HepG2 (cell line): ENCODE results near the gene KRT40. TPM values are rescaled to one million over a fixed set of nuclear protein-coding genes. Genes with fewer than 3 reads are reported as not detected.

Experiments
- ATAC-seq: fragments of 200-7000 bp; cut with Tn5 transposase; 3 replicates; pipeline ENCODE4 v1.9.1; 2020; ENCODE audit warnings: mild to moderate bottlenecking, moderate library complexity
- BruUV-seq: library from RNA; stranded (reverse); fragments of 400-500 nt; replicated peaks from 2 replicates; lab custom pipeline; 2021; lab: Mats Ljungman, UMichigan
- CTCF ChIA-PET: fragments of 300-600 bp; formaldehyde crosslinking; extraction: SDS; loops from one replicate; lab custom pipeline; 2021; ENCODE audit warnings: low total read pairs, inconsistent platforms, low intra/inter-chr PET ratio; lab: Yijun Ruan, JAX
- POLR2A ChIA-PET: fragments of 350-600 bp; sonication (Branson Sonifier 250); formaldehyde crosslinking; loops from one replicate; lab custom pipeline; 2020; ENCODE audit warnings: antibody characterized with exemption, inconsistent platforms; lab: Yijun Ruan, JAX
- DNase-seq: peaks from one replicate; pipeline ENCODE4 v3.0.0-alpha.2; 2015; ENCODE audit warnings: low spot score
- FAIRE-seq: peaks from 3 replicates; lab custom pipeline; 2011; peaks lifted over from hg19 to GRCh38; lab: Jason Lieb, UNC
- H2AFZ ChIP-seq: one replicate; pipeline ENCODE4 v1.6.1; 2011; ENCODE audit warnings: low read length, inconsistent platforms
- H3K27ac ChIP-seq: fragments of 300-600 bp; 3 replicates; pipeline ENCODE4 v1.8.0; 2011; ENCODE audit warnings: mixed run types, mild to moderate bottlenecking, mixed read lengths, low read length, inconsistent platforms; ENCODE audit not compliant: insufficient read depth; ENCODE audit errors: extremely low read length
- H3K27me3 ChIP-seq, 2 experiments: fragments of 200-600 bp in 1 of 2; 2 replicates in 1 of 2; 3 replicates in 1 of 2; pipeline versions ENCODE4 v1.6.0 to v1.8.0; 2011; ENCODE audit warnings: low read length in 2 of 2, mild to moderate bottlenecking in 2 of 2, moderate library complexity in 2 of 2, inconsistent platforms in 1 of 2; ENCODE audit not compliant: insufficient read depth in 2 of 2, control insufficient read depth in 1 of 2
- H3K36me3 ChIP-seq, 2 experiments: fragments of 200-600 bp in 1 of 2; replicated peaks in 1 of 2; 2 replicates in 1 of 2; 3 replicates in 1 of 2; pipeline versions ENCODE4 v1.5.1 to v1.8.0; 2011; ENCODE audit warnings: low read length in 2 of 2, inconsistent platforms in 1 of 2; ENCODE audit not compliant: insufficient read depth in 2 of 2, control insufficient read depth in 1 of 2
- H3K4me1 ChIP-seq: 2 replicates; pipeline ENCODE4 v1.5.1; 2012; ENCODE audit warnings: low read length, inconsistent platforms; ENCODE audit not compliant: insufficient read depth
- H3K4me2 ChIP-seq: 2 replicates; pipeline ENCODE4 v1.6.0; 2011; ENCODE audit warnings: low read depth, low read length, inconsistent platforms
- H3K4me3 ChIP-seq, 3 experiments: fragments of 200-600 bp in 1 of 3; sonication (generic), shearing (Covaris generic) in 1 of 3; replicated peaks in 1 of 3; 2 replicates each; pipeline ENCODE4 v1.5.1; 2011 to 2016; ENCODE audit warnings: low read length in 3 of 3, inconsistent platforms in 2 of 3, low read depth in 2 of 3, mild to moderate bottlenecking in 2 of 3, control low read depth in 1 of 3, mixed read lengths in 1 of 3; ENCODE audit not compliant: insufficient read depth in 1 of 3
- H3K79me2 ChIP-seq: one replicate; pipeline ENCODE4 v1.6.1; 2011; ENCODE audit warnings: low read length, inconsistent platforms; ENCODE audit not compliant: insufficient read depth
- H3K9ac ChIP-seq: 2 replicates; pipeline ENCODE4 v1.6.0; 2011; ENCODE audit warnings: mild to moderate bottlenecking, low read depth, low read length, inconsistent platforms; ENCODE audit not compliant: insufficient read depth
- H3K9me3 ChIP-seq: 2 replicates; pipeline ENCODE4 v1.5.1; 2012; ENCODE audit warnings: mild to moderate bottlenecking, low read length
- H4K20me1 ChIP-seq: 2 replicates; pipeline ENCODE4 v1.6.0; 2011; ENCODE audit warnings: inconsistent platforms, mild to moderate bottlenecking, low read length, moderate library complexity; ENCODE audit not compliant: insufficient read depth
- HOXA7 ChIP-seq: sonication (generic); formaldehyde crosslinking; IDR thresholded peaks from 2 replicates; pipeline ENCODE4 v1.8.1; 2022; ENCODE audit warnings: mild to moderate bottlenecking, missing genetic modification reagents, moderate library complexity
- PRPF4 ChIP-seq: fragments of 200-400 bp; formaldehyde crosslinking; IDR thresholded peaks from 2 replicates; pipeline ENCODE4 v1.6.1; 2016; ENCODE audit warnings: low read length, low read depth; ENCODE audit not compliant: poor library complexity, severe bottlenecking
- RFX3 ChIP-seq: IDR thresholded peaks from 2 replicates; pipeline ENCODE4 v1.6.1; 2016; ENCODE audit warnings: missing biosample characterization, missing genetic modification reagents
- SOX13 ChIP-seq, 3 experiments: fragments of 450-650 bp in 1 of 3; sonication (generic) in 1 of 3; formaldehyde crosslinking in 1 of 3; IDR thresholded peaks in 2 of 3; conservative IDR thresholded peaks in 1 of 3; 2 replicates each; pipeline versions ENCODE4 v1.5.0 to v1.6.1; 2016 to 2020; ENCODE audit warnings: antibody characterized with exemption in 1 of 3, mild to moderate bottlenecking in 1 of 3, missing compliant biosample characterization in 1 of 3, missing genetic modification reagents in 1 of 3, moderate library complexity in 1 of 3
- SOX5 ChIP-seq: IDR thresholded peaks from 2 replicates; pipeline ENCODE4 v1.6.1; 2016; ENCODE audit warnings: borderline replicate concordance
- ZBTB7B ChIP-seq: sonication (generic); formaldehyde crosslinking; IDR thresholded peaks from 2 replicates; pipeline ENCODE4 v1.4.0; 2020; ENCODE audit warnings: missing genetic modification reagents
- ZNF629 ChIP-seq: sonication (generic); formaldehyde crosslinking; conservative IDR thresholded peaks from 2 replicates; pipeline ENCODE4 v1.5.0; 2020; ENCODE audit warnings: missing genetic modification reagents
- WGBS: methylation state at CpG from one replicate; pipeline ENCODE4 v1.1.6; 2017; ENCODE audit warnings: low lambda C conversion rate; 5-methylcytosine and 5-hydroxymethylcytosine counted together
- in situ Hi-C: cut with HindIII; loops from 2 replicates; pipeline ENCODE4 v1.10.0; 2017; ENCODE audit warnings: low pct_unique_long_range_greater_than_20kb; ENCODE audit not compliant: extremely low pct_ligation_motif_present
- intact Hi-C: fragments of 100-400 bp; cut with micrococcal nuclease; formaldehyde crosslinking; loops from one replicate; pipeline ENCODE4 v1.10.0; 2022; ENCODE audit not compliant: unreplicated experiment
- polyA plus RNA-seq, 8 experiments: library from polyadenylated mRNA; depleted of rRNA in 3 of 8; stranded (reverse) in 7 of 8; unstranded in 1 of 8; fragments of >200 nt; fragmentation: Illumina TruSeq in 4 of 8; extraction: Trizol in 4 of 8; gene quantifications; 2 replicates each; pipeline versions ENCODE4 v1.2.1 to v1.2.3, GENCODE V29; 2011 to 2016; ENCODE audit warnings: low read depth in 4 of 8, missing spikeins in 1 of 8, mixed read lengths in 1 of 8; ENCODE audit not compliant: insufficient read depth in 1 of 8
- total RNA-seq, 5 experiments: library from RNA; depleted of rRNA; stranded (reverse); fragments of >200 nt; fragmentation: Illumina TruSeq; extraction: Trizol; gene quantifications; 2 replicates each; pipeline ENCODE4 v1.2.3, GENCODE V29; 2016; ENCODE audit warnings: low read depth in 1 of 5
- TF ChIP-seq, protein P1 (sequence below): sonication (generic); formaldehyde crosslinking; IDR thresholded peaks from 2 replicates; pipeline ENCODE4 v1.4.0; 2020; ENCODE audit warnings: missing genetic modification reagents

The KRT40 gene
- total and polyA plus RNA-seq, 2 of the 13 experiments (the other 11 are each of a cell fraction or from before 2014, with no cell fraction given), result not detected

DNA sequence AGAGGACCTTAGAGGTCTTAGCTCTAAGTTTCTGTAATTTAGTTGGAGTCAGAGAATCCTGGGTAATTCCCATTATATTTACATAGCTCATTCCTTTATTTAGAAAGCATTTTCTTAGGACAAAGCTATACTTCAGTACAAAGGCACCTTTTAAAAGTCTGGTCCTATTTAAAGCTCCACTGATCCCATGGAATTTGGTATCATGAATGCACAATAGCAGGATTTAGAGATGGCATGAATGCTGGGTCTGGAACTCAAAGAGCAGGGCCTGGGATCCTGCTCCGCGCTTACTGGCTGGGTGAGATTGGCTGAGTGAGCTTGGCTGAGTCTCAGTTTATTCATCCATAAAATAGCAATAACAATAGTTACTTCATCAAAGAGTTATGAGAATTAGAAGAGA is 51.5 kb downstream of the KRT40 start:
- peaks cover 3% of the 10 kb centered on the region for H3K79me2 ChIP-seq
- ChIA-PET CTCF (no interaction called here), POLR2A (interaction anchor here (1.1 to 1.3 kb wide), 2 partner anchors 8 to 596 kb away, joined by 3 read pairs; no protein-coding TSS in a partner anchor)
- WGBS, result 80% methylated on average over 2 of the region's 2 CpGs
- no peaks in the 10 kb centered on the region; a peak in 1 of 5 replicates for H3K36me3 ChIP-seq
- no peak for TF ChIP-seq ZBTB7B (CRISPR knock-in tag)
- TF ChIP-seq, protein P1, sequence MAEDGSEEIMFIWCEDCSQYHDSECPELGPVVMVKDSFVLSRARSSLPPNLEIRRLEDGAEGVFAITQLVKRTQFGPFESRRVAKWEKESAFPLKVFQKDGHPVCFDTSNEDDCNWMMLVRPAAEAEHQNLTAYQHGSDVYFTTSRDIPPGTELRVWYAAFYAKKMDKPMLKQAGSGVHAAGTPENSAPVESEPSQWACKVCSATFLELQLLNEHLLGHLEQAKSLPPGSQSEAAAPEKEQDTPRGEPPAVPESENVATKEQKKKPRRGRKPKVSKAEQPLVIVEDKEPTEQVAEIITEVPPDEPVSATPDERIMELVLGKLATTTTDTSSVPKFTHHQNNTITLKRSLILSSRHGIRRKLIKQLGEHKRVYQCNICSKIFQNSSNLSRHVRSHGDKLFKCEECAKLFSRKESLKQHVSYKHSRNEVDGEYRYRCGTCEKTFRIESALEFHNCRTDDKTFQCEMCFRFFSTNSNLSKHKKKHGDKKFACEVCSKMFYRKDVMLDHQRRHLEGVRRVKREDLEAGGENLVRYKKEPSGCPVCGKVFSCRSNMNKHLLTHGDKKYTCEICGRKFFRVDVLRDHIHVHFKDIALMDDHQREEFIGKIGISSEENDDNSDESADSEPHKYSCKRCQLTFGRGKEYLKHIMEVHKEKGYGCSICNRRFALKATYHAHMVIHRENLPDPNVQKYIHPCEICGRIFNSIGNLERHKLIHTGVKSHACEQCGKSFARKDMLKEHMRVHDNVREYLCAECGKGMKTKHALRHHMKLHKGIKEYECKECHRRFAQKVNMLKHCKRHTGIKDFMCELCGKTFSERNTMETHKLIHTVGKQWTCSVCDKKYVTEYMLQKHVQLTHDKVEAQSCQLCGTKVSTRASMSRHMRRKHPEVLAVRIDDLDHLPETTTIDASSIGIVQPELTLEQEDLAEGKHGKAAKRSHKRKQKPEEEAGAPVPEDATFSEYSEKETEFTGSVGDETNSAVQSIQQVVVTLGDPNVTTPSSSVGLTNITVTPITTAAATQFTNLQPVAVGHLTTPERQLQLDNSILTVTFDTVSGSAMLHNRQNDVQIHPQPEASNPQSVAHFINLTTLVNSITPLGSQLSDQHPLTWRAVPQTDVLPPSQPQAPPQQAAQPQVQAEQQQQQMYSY (CRISPR knock-in tag), result peak; percentile 72; the same call in 1 of the 2 replicates
- TF ChIP-seq HOXA7 (CRISPR knock-in tag), result no peak
- peak; percentile 68; the same call in 1 of the 2 replicates for TF ChIP-seq ZNF629
- peak; percentile 36 for TF ChIP-seq PRPF4
- no peak for TF ChIP-seq SOX13 (IDR thresholded peaks at IDR 0.05)
- peak in 1 of 2 experiments; percentile 59; a peak in 2 of 4 replicates for TF ChIP-seq SOX13 (CRISPR knock-in tag; conservative IDR thresholded peaks at IDR 0.05 in 1 of 2, IDR thresholded peaks at IDR 0.05 in 1 of 2)
- no peak for TF ChIP-seq RFX3
- TF ChIP-seq SOX5 (CRISPR knock-in tag), result peak; percentile 11; the same call in 1 of the 2 replicates
- DNase-seq, result peak; percentile 83
- no peak overlapping the region for H3K9ac ChIP-seq
- peaks cover 60% of the 10 kb centered on the region for H3K4me1 ChIP-seq
- BruUV-seq, result no TSS peak
- no peaks in the 10 kb centered on the region for H4K20me1 ChIP-seq
- no peak overlapping the region for H3K4me3 ChIP-seq
- H3K4me2 ChIP-seq, result no peak overlapping the region
- intact Hi-C loops (no loop called here), in situ Hi-C loops (no loop called here)
- no peak for FAIRE-seq
- H3K27me3 ChIP-seq, result no peaks in the 10 kb centered on the region
- no peak overlapping the region for H2AFZ ChIP-seq
- H3K9me3 ChIP-seq, result no peaks in the 10 kb centered on the region
- no peak for ATAC-seq
- no peak overlapping the region for H3K27ac ChIP-seq
